Trophoblast cell (in vitro differentiated cells and primary cell): ENCODE measurements around the gene FBLIM1.
A peak's percentile ranks its signal among the peaks of the same experiment; 100 is the strongest.

ENCODE experiments used
- DNase-seq, 2 donors: peaks; one replicate each; pipeline ENCODE4 v3.0.0-alpha.2; 2016
- H2AFZ ChIP-seq: 2 replicates; pipeline ENCODE4 v1.6.1; 2013; ENCODE audit warnings: low read length, moderate library complexity, mild to moderate bottlenecking; ENCODE audit not compliant: insufficient read depth, poor library complexity
- H2AK5ac ChIP-seq: 2 replicates; pipeline ENCODE4 v1.6.1; 2013; ENCODE audit warnings: mild to moderate bottlenecking, low read length
- H2BK120ac ChIP-seq: 2 replicates; pipeline ENCODE4 v1.6.1; 2013; ENCODE audit warnings: low read length, mild to moderate bottlenecking, moderate library complexity; ENCODE audit not compliant: insufficient read depth, poor library complexity
- H2BK12ac ChIP-seq: 2 replicates; pipeline ENCODE4 v1.6.1; 2013; ENCODE audit warnings: mild to moderate bottlenecking, low read length, moderate library complexity
- H2BK5ac ChIP-seq: 2 replicates; pipeline ENCODE4 v1.6.1; 2013; ENCODE audit warnings: low read length, low read depth, moderate library complexity, mild to moderate bottlenecking; ENCODE audit not compliant: poor library complexity
- H3K14ac ChIP-seq: 2 replicates; pipeline ENCODE4 v1.6.1; 2013; ENCODE audit warnings: mild to moderate bottlenecking, low read length
- H3K18ac ChIP-seq: 2 replicates; pipeline ENCODE4 v1.6.1; 2013; ENCODE audit warnings: mild to moderate bottlenecking, low read length
- H3K23ac ChIP-seq: 2 replicates; pipeline ENCODE4 v1.6.1; 2013; ENCODE audit warnings: low read length
- H3K27ac ChIP-seq: 2 replicates; pipeline ENCODE4 v1.5.1; 2013; ENCODE audit warnings: low read depth, mild to moderate bottlenecking, inconsistent platforms, low read length, moderate library complexity
- H3K27me3 ChIP-seq: 2 replicates; pipeline ENCODE4 v1.6.1; 2013; ENCODE audit warnings: inconsistent platforms, mild to moderate bottlenecking, low read length, moderate library complexity; ENCODE audit not compliant: insufficient read depth
- H3K36me3 ChIP-seq, 2 experiments: 1 replicate in 1 of 2; 2 replicates in 1 of 2; pipeline ENCODE4 v1.6.1; 2013; ENCODE audit warnings: low read length in 2 of 2, mild to moderate bottlenecking in 2 of 2, moderate library complexity in 1 of 2; ENCODE audit not compliant: insufficient read depth in 2 of 2, control insufficient read depth in 1 of 2
- H3K4ac ChIP-seq: 2 replicates; pipeline ENCODE4 v1.6.1; 2013; ENCODE audit warnings: low read depth, mild to moderate bottlenecking, low read length, moderate library complexity
- H3K4me1 ChIP-seq, 2 experiments: 1 replicate in 1 of 2; 2 replicates in 1 of 2; pipeline ENCODE4 v1.6.1; 2013; ENCODE audit warnings: low read length in 2 of 2, mild to moderate bottlenecking in 2 of 2, moderate library complexity in 1 of 2; ENCODE audit not compliant: insufficient read depth in 2 of 2, control insufficient read depth in 1 of 2
- H3K4me2 ChIP-seq: 2 replicates; pipeline ENCODE4 v1.6.1; 2013; ENCODE audit warnings: inconsistent platforms, mild to moderate bottlenecking, low read length, moderate library complexity
- H3K4me3 ChIP-seq: 2 replicates; pipeline ENCODE4 v1.5.1; 2013; ENCODE audit warnings: mild to moderate bottlenecking, low read depth, low read length, inconsistent platforms
- H3K79me1 ChIP-seq: one replicate; pipeline ENCODE4 v1.6.1; 2013; ENCODE audit warnings: low read length
- H3K79me2 ChIP-seq: 2 replicates; pipeline ENCODE4 v1.6.1; 2013; ENCODE audit warnings: low read length, mild to moderate bottlenecking; ENCODE audit not compliant: control insufficient read depth, insufficient read depth, poor library complexity
- H3K9ac ChIP-seq: 2 replicates; pipeline ENCODE4 v1.6.1; 2013; ENCODE audit warnings: mild to moderate bottlenecking, low read length
- H3K9me3 ChIP-seq: 2 replicates; pipeline ENCODE4 v1.6.1; 2013; ENCODE audit warnings: low read depth, mild to moderate bottlenecking, control low read depth, inconsistent platforms, low read length; ENCODE audit not compliant: insufficient read depth
- H4K12ac ChIP-seq: 2 replicates; pipeline ENCODE4 v1.6.1; 2013; ENCODE audit warnings: low read depth, mild to moderate bottlenecking, low read length, moderate library complexity
- H4K8ac ChIP-seq: 2 replicates; pipeline ENCODE4 v1.6.1; 2013; ENCODE audit warnings: low read depth, mild to moderate bottlenecking, low read length, moderate library complexity
- H4K91ac ChIP-seq: one replicate; pipeline ENCODE4 v1.6.1; 2013; ENCODE audit warnings: low read depth, mild to moderate bottlenecking, low read length, moderate library complexity
- WGBS: extraction: QIAGEN DNeasy Blood & Tissue Kit; methylation state at CpG from one replicate; pipeline ENCODE4 v1.1.7; 2013; ENCODE audit warnings: missing lambda C conversion rate; ENCODE audit not compliant: insufficient read length, insufficient coverage; ENCODE audit errors: extremely low coverage; 5-methylcytosine and 5-hydroxymethylcytosine counted together

Gene FBLIM1

GRCh38 chr1:15717418-15718125 is 41.0 kb upstream of the FBLIM1 start:
- Histone ChIP-seq H3K4me1 (peaks cover 8 to 17% of the 10 kb centered on the region in 2 experiments), H3K4ac (no peak overlapping the region), H3K18ac (no peak overlapping the region), H3K27me3 (no peaks in the 10 kb centered on the region), H3K36me3 (peaks cover 32 to 45% of the 10 kb centered on the region in 2 experiments), H3K79me1 (peaks cover 2% of the 10 kb centered on the region), H2BK5ac (no peak overlapping the region), H3K4me3 (peak overlapping the region; percentile 18), H2BK12ac (no peak overlapping the region), H3K9ac (no peak overlapping the region), H4K8ac (no peak overlapping the region), H3K79me2 (no peaks in the 10 kb centered on the region), H2BK120ac (no peak overlapping the region), H2AK5ac (no peak overlapping the region), H3K14ac (no peak overlapping the region), H3K9me3 (no peaks in the 10 kb centered on the region), H3K4me2 (no peak overlapping the region), H3K23ac (no peak overlapping the region), H4K12ac (no peak overlapping the region), H4K91ac (no peak overlapping the region), H2AFZ (no peak overlapping the region), H3K27ac (no peak overlapping the region)
- no peak for DNase-seq
- no CpG with 5 or more reads among the region's 11 CpGs for WGBS

DNA sequence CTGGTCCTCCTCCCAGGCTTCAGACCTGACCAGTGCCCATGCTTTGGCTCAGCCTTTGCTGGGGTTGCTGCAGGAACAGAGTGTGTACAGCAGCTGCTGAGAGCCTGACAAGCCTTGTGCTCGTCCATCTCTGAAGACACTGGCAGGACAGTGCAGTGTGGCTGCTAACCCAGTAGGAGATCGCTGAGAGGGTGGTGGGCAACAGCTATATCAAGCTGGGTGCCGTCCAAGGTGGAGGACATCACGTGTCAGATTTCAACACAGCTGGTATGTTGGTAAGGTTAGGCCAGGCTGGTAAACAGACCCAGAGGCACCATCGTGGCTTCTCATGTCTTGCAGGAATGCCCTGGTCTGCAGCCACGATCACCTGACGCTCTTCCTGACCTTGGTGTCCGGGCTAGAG is 40.4 kb upstream of the FBLIM1 start:
- no CpG with 5 or more reads among the region's 8 CpGs for WGBS
- Histone ChIP-seq H3K79me1 (peaks cover 2% of the 10 kb centered on the region), H4K91ac (no peak overlapping the region)

DNA sequence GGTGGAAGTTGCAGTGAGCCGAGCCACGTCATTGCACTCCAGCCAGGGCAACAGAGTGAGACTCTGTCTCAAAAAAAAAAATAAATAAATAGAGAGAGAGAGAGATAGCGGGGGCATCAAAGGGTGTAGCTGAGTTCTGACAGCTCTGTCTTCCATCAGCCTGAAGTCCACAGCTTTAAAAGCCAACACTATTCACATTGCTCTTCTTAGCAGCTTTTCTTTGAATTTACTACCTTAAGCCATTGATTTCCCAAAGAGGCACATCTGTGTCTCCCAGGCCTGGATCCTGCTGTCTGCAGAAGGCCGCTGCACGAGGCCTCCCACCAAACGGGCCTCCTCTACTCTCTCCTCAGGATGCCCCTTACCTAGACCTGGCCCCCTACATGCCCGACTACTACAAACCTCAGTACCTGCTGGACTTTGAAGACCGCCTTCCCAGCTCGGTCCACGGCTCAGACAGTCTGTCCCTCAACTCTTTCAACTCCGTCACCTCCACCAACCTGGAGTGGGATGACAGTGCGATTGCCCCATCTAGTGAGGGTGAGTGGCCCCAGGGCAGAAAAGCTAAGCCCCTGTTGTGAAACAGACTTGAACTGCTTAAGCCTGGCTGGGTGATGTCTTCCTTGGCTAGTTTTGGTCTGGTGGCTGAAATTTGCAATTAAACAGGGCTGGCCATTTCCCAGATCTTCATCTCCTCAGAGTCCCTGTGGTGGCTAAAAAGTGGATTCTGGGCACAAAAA is 39.0 kb upstream of the FBLIM1 start:
- H4K12ac ChIP-seq, result no peak overlapping the region
- no CpG with 5 or more reads among the region's 12 CpGs for WGBS

More for the DNA sequence above, 40.4 kb upstream of the FBLIM1 start:
- Histone ChIP-seq H3K4me1 (peaks cover 11 to 23% of the 10 kb centered on the region in 2 experiments), H3K27me3 (no peaks in the 10 kb centered on the region), H3K36me3 (peaks cover 32 to 45% of the 10 kb centered on the region in 2 experiments), H3K23ac (no peak overlapping the region), H3K4me3 (peak overlapping the region; percentile 18), H3K18ac (no peak overlapping the region), H3K27ac (no peak overlapping the region), H3K79me2 (no peaks in the 10 kb centered on the region), H2BK120ac (no peak overlapping the region), H2AFZ (no peak overlapping the region), H3K14ac (no peak overlapping the region), H3K9me3 (no peaks in the 10 kb centered on the region), H3K9ac (no peak overlapping the region), H2BK5ac (no peak overlapping the region), H4K12ac (no peak overlapping the region), H2AK5ac (no peak overlapping the region), H3K4ac (no peak overlapping the region), H2BK12ac (no peak overlapping the region), H3K4me2 (no peak overlapping the region), H4K8ac (no peak overlapping the region)
- DNase-seq, result no peak

DNA sequence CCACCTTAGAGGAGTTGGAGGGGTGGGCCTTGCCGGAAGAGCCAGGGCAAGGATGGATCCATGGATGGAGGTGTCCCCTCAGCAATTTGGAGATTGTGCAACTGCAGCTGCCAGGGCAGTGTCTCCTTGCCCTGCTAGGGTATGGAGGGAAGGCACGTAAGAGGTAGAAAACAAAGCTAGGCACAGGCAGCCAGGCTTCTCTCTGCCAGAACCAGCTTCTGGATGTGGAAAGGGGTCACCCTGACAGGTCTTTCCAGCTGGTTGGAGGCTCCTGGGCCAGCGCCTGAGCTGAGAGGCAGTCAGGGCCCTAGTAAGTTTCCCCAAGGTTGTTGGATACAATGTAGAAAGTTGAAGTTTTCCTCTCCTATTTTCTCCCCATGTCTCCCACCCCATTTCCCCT is 37.7 kb upstream of the FBLIM1 start:
- no peak overlapping the region for H3K4ac ChIP-seq
- H3K14ac ChIP-seq, result no peak overlapping the region
- no peak overlapping the region for H3K4me3 ChIP-seq
- no peak overlapping the region for H4K8ac ChIP-seq
- H3K79me2 ChIP-seq, result no peaks in the 10 kb centered on the region
- no peak overlapping the region for H3K23ac ChIP-seq
- no peaks in the 10 kb centered on the region for H3K27me3 ChIP-seq
- H3K27ac ChIP-seq, result no peak overlapping the region
- H2BK5ac ChIP-seq, result no peak overlapping the region
- H3K4me2 ChIP-seq, result no peak overlapping the region
- H3K36me3 ChIP-seq, result peaks cover 32 to 42% of the 10 kb centered on the region in 2 experiments
- H2BK12ac ChIP-seq, result no peak overlapping the region
- peaks cover 6% of the 10 kb centered on the region for H3K79me1 ChIP-seq
- no peak overlapping the region for H2AK5ac ChIP-seq
- no peak overlapping the region for H2AFZ ChIP-seq
- H3K4me1 ChIP-seq, result peaks cover 30 to 45% of the 10 kb centered on the region in 2 experiments
- no peak overlapping the region for H2BK120ac ChIP-seq
- no peak overlapping the region for H3K9ac ChIP-seq
- no CpG with 5 or more reads among the region's 3 CpGs for WGBS
- H3K9me3 ChIP-seq, result no peaks in the 10 kb centered on the region
- no peak overlapping the region for H4K91ac ChIP-seq
- H3K18ac ChIP-seq, result no peak overlapping the region
- H4K12ac ChIP-seq, result no peak overlapping the region
- DNase-seq, result no peak

More for the DNA sequence above, 39.0 kb upstream of the FBLIM1 start:
- peak; percentile 85 to 89 for DNase-seq
- no peak overlapping the region for H3K14ac ChIP-seq
- H3K79me2 ChIP-seq, result no peaks in the 10 kb centered on the region
- H3K9ac ChIP-seq, result no peak overlapping the region
- no peak overlapping the region for H2AFZ ChIP-seq
- H3K4me3 ChIP-seq, result no peak overlapping the region
- H2BK120ac ChIP-seq, result no peak overlapping the region
- H3K36me3 ChIP-seq, result peaks cover 32 to 45% of the 10 kb centered on the region in 2 experiments
- H4K91ac ChIP-seq, result no peak overlapping the region
- H3K4me2 ChIP-seq, result no peak overlapping the region
- H2BK5ac ChIP-seq, result no peak overlapping the region
- peaks cover 2% of the 10 kb centered on the region for H3K79me1 ChIP-seq
- H4K8ac ChIP-seq, result no peak overlapping the region
- no peaks in the 10 kb centered on the region for H3K9me3 ChIP-seq
- H3K23ac ChIP-seq, result no peak overlapping the region
- H3K4me1 ChIP-seq, result peaks cover 17 to 32% of the 10 kb centered on the region in 2 experiments
- H3K18ac ChIP-seq, result no peak overlapping the region
- peak overlapping the region; percentile 0 for H3K27ac ChIP-seq
- H3K4ac ChIP-seq, result no peak overlapping the region
- no peaks in the 10 kb centered on the region for H3K27me3 ChIP-seq
- H2BK12ac ChIP-seq, result no peak overlapping the region
- no peak overlapping the region for H2AK5ac ChIP-seq
